Smooth muscle cell (in vitro differentiated cells): Measurements from ENCODE around the gene IP6K1. TPM values are rescaled to one million over a fixed set of nuclear protein-coding genes. Genes with fewer than 3 reads are reported as not detected.

ENCODE experiments used
- DNase-seq: peaks from one replicate; lab custom pipeline; 2025; ENCODE audit not compliant: unreplicated experiment; lab: John Stamatoyannopoulos, UW
- H2AFZ ChIP-seq: fragments of 200-600 bp; sonication (generic); 2 replicates; pipeline ENCODE4 v1.6.0; 2016; ENCODE audit warnings: antibody characterized with exemption, low read depth, mild to moderate bottlenecking
- H3F3A ChIP-seq: fragments of 200-600 bp; sonication (generic); 2 replicates; pipeline ENCODE4 v1.6.0; 2017; ENCODE audit warnings: antibody characterized with exemption, low read depth
- H3K27ac ChIP-seq: fragments of 200-600 bp; sonication (generic); 2 replicates; pipeline ENCODE4 v1.5.1; 2016; ENCODE audit warnings: low read depth, mild to moderate bottlenecking
- H3K27me3 ChIP-seq: fragments of 200-600 bp; sonication (generic); 2 replicates; pipeline ENCODE4 v1.6.1; 2016; ENCODE audit warnings: low read depth, mild to moderate bottlenecking
- H3K36me3 ChIP-seq: fragments of 200-600 bp; sonication (generic); 2 replicates; pipeline ENCODE4 v1.5.1; 2016; ENCODE audit warnings: low read depth
- H3K4me1 ChIP-seq: fragments of 200-600 bp; sonication (generic); 2 replicates; pipeline ENCODE4 v1.5.1; 2016; ENCODE audit warnings: low read depth
- H3K4me2 ChIP-seq: fragments of 200-600 bp; sonication (generic); 2 replicates; pipeline ENCODE4 v1.6.0; 2016; ENCODE audit warnings: mild to moderate bottlenecking
- H3K4me3 ChIP-seq: fragments of 200-600 bp; sonication (generic); 2 replicates; pipeline ENCODE4 v1.5.1; 2016; ENCODE audit warnings: mild to moderate bottlenecking
- H3K79me2 ChIP-seq: fragments of 200-600 bp; sonication (generic); 2 replicates; pipeline ENCODE4 v1.6.0; 2016; ENCODE audit warnings: low read depth, mild to moderate bottlenecking
- H3K9ac ChIP-seq: fragments of 200-600 bp; sonication (generic); 2 replicates; pipeline ENCODE4 v1.6.0; 2016; ENCODE audit warnings: low read depth
- H3K9me3 ChIP-seq: fragments of 200-600 bp; sonication (generic); replicated peaks from 2 replicates; pipeline ENCODE4 v1.5.1; 2016; ENCODE audit warnings: low read depth
- H4K20me1 ChIP-seq: fragments of 200-600 bp; sonication (generic); 2 replicates; pipeline ENCODE4 v1.6.0; 2016; ENCODE audit warnings: low read depth
- CTCF ChIP-seq: fragments of 200-600 bp; sonication (generic); IDR thresholded peaks from 2 replicates; pipeline ENCODE4 v1.5.1; 2017; ENCODE audit warnings: borderline replicate concordance, mild to moderate bottlenecking, antibody characterized with exemption; ENCODE audit not compliant: insufficient read depth, poor library complexity, severe bottlenecking
- WGBS: methylation state at CpG from one replicate; pipeline ENCODE4 v1.1.7; 2016; ENCODE audit warnings: low lambda C conversion rate; 5-methylcytosine and 5-hydroxymethylcytosine counted together
- polyA plus RNA-seq: library from polyadenylated mRNA; unstranded; fragments of >200 nt; fragmentation: Nextera tagmentation; extraction: Ambion mirVana; gene quantifications from 2 replicates; pipeline ENCODE4 v1.2.1, GENCODE V29; 2016
- total RNA-seq: library from RNA; depleted of rRNA; stranded (reverse); fragments of >200 nt; gene quantifications from 2 replicates; pipeline ENCODE4 v1.2.3, GENCODE V29; 2014

Gene IP6K1
- total and polyA plus RNA-seq, 2 experiments from 2014 or later, result 23.0 to 31.1 TPM

GRCh38 chr3:49712631-49713317 is 73.6 kb downstream of the IP6K1 start:
- no peaks in the 10 kb centered on the region for H3K9me3 ChIP-seq
- H3K27me3 ChIP-seq, result no peaks in the 10 kb centered on the region
- H3F3A ChIP-seq, result no peaks in the 10 kb centered on the region
- H3K4me3 ChIP-seq, result no peak overlapping the region
- H2AFZ ChIP-seq, result no peak overlapping the region
- H3K4me1 ChIP-seq, result no peaks in the 10 kb centered on the region
- no peak overlapping the region for H3K4me2 ChIP-seq
- no peaks in the 10 kb centered on the region for H4K20me1 ChIP-seq
- no peak overlapping the region for H3K27ac ChIP-seq
- TF ChIP-seq CTCF, result no peak
- H3K9ac ChIP-seq, result no peak overlapping the region
- 84% methylated on average over 7 of the region's 7 CpGs for WGBS
- H3K36me3 ChIP-seq, result no peaks in the 10 kb centered on the region
- DNase-seq, result no peak
- H3K79me2 ChIP-seq, result no peaks in the 10 kb centered on the region

GRCh38 chr3:49712166-49712565 is 74.2 kb downstream of the IP6K1 start:
- no peak overlapping the region for H3K4me3 ChIP-seq

DNA sequence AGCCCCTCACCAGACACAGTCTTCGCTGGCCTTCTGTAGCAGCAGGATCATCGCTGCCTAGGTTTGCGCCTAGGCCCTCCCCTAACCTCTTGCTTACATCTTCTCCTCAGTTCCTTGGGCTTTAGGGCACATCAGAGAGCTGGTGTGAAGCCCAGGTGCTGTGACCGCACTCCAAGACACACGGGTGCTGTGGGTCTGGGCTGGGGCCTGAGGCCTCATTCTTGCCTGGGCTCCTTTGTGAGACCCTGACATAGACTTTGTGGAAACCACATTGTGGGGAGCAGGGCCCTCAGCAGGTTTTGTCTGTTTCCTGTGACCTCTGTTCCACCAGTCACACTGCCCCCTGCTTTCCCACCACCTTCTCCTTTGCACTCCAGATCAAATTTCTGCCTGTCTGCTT is 74.9 kb downstream of the IP6K1 start:
- WGBS, result 98% methylated on average over 5 of the region's 5 CpGs
- H3F3A ChIP-seq, result no peaks in the 10 kb centered on the region
- H2AFZ ChIP-seq, result no peak overlapping the region
- no peaks in the 10 kb centered on the region for H3K36me3 ChIP-seq
- H3K27me3 ChIP-seq, result no peaks in the 10 kb centered on the region
- H4K20me1 ChIP-seq, result no peaks in the 10 kb centered on the region
- H3K9me3 ChIP-seq, result no peaks in the 10 kb centered on the region
- no peak for TF ChIP-seq CTCF
- no peaks in the 10 kb centered on the region for H3K4me1 ChIP-seq
- no peak overlapping the region for H3K4me3 ChIP-seq
- H3K9ac ChIP-seq, result no peak overlapping the region
- no peak for DNase-seq
- no peak overlapping the region for H3K27ac ChIP-seq
- H3K79me2 ChIP-seq, result no peaks in the 10 kb centered on the region
- no peak overlapping the region for H3K4me2 ChIP-seq

More at GRCh38 chr3:49712166-49712565, 74.2 kb downstream of the IP6K1 start:
- H3K36me3 ChIP-seq, result no peaks in the 10 kb centered on the region
- no peaks in the 10 kb centered on the region for H3K4me1 ChIP-seq
- H3K9me3 ChIP-seq, result no peaks in the 10 kb centered on the region
- no peaks in the 10 kb centered on the region for H3K27me3 ChIP-seq
- TF ChIP-seq CTCF, result no peak
- no peaks in the 10 kb centered on the region for H4K20me1 ChIP-seq
- DNase-seq, result no peak
- 95% methylated on average over 11 of the region's 11 CpGs for WGBS
- no peak overlapping the region for H3K4me2 ChIP-seq
- no peak overlapping the region for H2AFZ ChIP-seq
- no peak overlapping the region for H3K27ac ChIP-seq
- no peaks in the 10 kb centered on the region for H3K79me2 ChIP-seq
- H3K9ac ChIP-seq, result no peak overlapping the region
- H3F3A ChIP-seq, result no peaks in the 10 kb centered on the region

- no peak overlapping the region for H3K4me2 ChIP-seq
- H3K36me3 ChIP-seq, result no peaks in the 10 kb centered on the region
- H3F3A ChIP-seq, result no peaks in the 10 kb centered on the region
- no peak overlapping the region for H2AFZ ChIP-seq
- no peaks in the 10 kb centered on the region for H3K27me3 ChIP-seq
- no peaks in the 10 kb centered on the region for H3K9me3 ChIP-seq
- no peak for TF ChIP-seq CTCF
- H3K4me3 ChIP-seq, result no peak overlapping the region
- DNase-seq, result no peak
- H4K20me1 ChIP-seq, result no peaks in the 10 kb centered on the region
- WGBS, result 98% methylated on average over 8 of the region's 8 CpGs
- H3K9ac ChIP-seq, result no peak overlapping the region
- H3K79me2 ChIP-seq, result no peaks in the 10 kb centered on the region
- no peaks in the 10 kb centered on the region for H3K4me1 ChIP-seq
- no peak overlapping the region for H3K27ac ChIP-seq
These were observed 76.5 kb downstream of the IP6K1 start for GRCh38 chr3:49709852-49710251.
